Adrenal gland (tissue), 12 donors: ENCODE measurements around the gene TMEM45B. TPM values are rescaled to one million over a fixed set of nuclear protein-coding genes. Genes with fewer than 3 reads are reported as not detected.

ENCODE experiments used
- DNase-seq, 7 donors: peaks; one replicate each; pipeline ENCODE4 v3.0.0-alpha.2; 2019 to 2020
- H3K27ac ChIP-seq, 5 donors: fragments of 200-600 bp; sonication (generic) in 4 of 5; 1 replicate in 3 of 5; 2 replicates in 2 of 5; pipeline versions ENCODE4 v1.5.1 to v1.8.0; 2016 to 2020; ENCODE audit warnings: mild to moderate bottlenecking in 1 of 5
- H3K27me3 ChIP-seq: fragments of 200-600 bp; 2 replicates; pipeline ENCODE4 v1.8.0; 2021
- H3K36me3 ChIP-seq, 2 donors: fragments of 200-600 bp; replicated peaks in 1 of 2; 1 replicate in 1 of 2; 2 replicates in 1 of 2; pipeline versions ENCODE4 v1.5.1 to v1.8.0; 2018 to 2022
- H3K4me1 ChIP-seq, 2 donors: fragments of 200-600 bp; replicated peaks in 1 of 2; 1 replicate in 1 of 2; 2 replicates in 1 of 2; pipeline versions ENCODE4 v1.5.1 to v1.8.0; 2018 to 2021
- H3K4me3 ChIP-seq, 4 donors: fragments of 200-600 bp; sonication (generic) in 3 of 4; one replicate each; pipeline ENCODE4 v1.5.1; 2016 to 2018
- H3K9me3 ChIP-seq, 3 donors: fragments of 200-600 bp; sonication (generic) in 1 of 3; replicated peaks in 1 of 3; 1 replicate in 2 of 3; 2 replicates in 1 of 3; pipeline versions ENCODE4 v1.5.1 to v1.8.0; 2016 to 2021
- CTCF ChIP-seq, 6 experiments: fragments of 450-650 bp in 4 of 6; fragments of 200-600 bp in 2 of 6; sonication (generic) in 1 of 6; IDR thresholded peaks; 1 replicate in 5 of 6; 2 replicates in 1 of 6; pipeline versions ENCODE4 v1.5.1 to v1.8.0; 2016 to 2021; ENCODE audit warnings: antibody characterized with exemption in 6 of 6, mild to moderate bottlenecking in 2 of 6, moderate library complexity in 1 of 6
- POLR2A ChIP-seq, 2 donors: fragments of 450-650 bp; IDR thresholded peaks; one replicate each; pipeline ENCODE4 v1.6.1; 2017; ENCODE audit warnings: antibody characterized with exemption in 2 of 2, mild to moderate bottlenecking in 2 of 2, moderate library complexity in 1 of 2
- WGBS, 4 donors: extraction: QIAGEN DNeasy Blood & Tissue Kit in 2 of 4; methylation state at CpG; one replicate each; pipeline versions ENCODE4 v1.1.5 to v1.1.7; 2013 to 2017; 5-methylcytosine and 5-hydroxymethylcytosine counted together
- intact Hi-C, 2 donors: fragments of 100-400 bp; cut with DNase I; formaldehyde crosslinking; loops; one replicate each; pipeline versions ENCODE4 v1.14.1 to v1.15.0; 2022 to 2023
- polyA plus RNA-seq, 3 donors: library from polyadenylated mRNA; stranded (reverse); fragments of 200-250 nt in 2 of 3; fragments of 350-450 nt in 1 of 3; fragmentation: Illumina TruSeq in 1 of 3; extraction: RNeasy Lipid Tissue Mini Kit (QIAGEN cat#74804) in 1 of 3; gene quantifications; one replicate each; pipeline ENCODE4 v1.2.3, GENCODE V29; 2013 to 2014
- total RNA-seq, 9 donors: library from RNA; depleted of rRNA in 4 of 9; stranded (reverse); fragments of >200 nt in 4 of 9; fragments of 120-200 nt in 1 of 9; fragmentation: NEBNext Ultra II Directional in 1 of 9; extraction: Animal tissue kit (Norgen Biotek cat#: 25700) in 1 of 9; gene quantifications; one replicate each; pipeline versions ENCODE4 v1.1.0 to v1.2.4, GENCODE V29; 2013 to 2023
- donor health status: healthy with polysubstance abuse.
- donor health status: Bipolar disorder and iron deficiency.
- donor health status: DM: yes; HTN: yes; CAD: no.
- donor health status: DM: no; HTN: no; CAD: no.
- donor health status: DM: no; HTN: no; CAD: no.
- donor health status: DM: yes; HTN: yes; CAD: no.

The TMEM45B gene
- total and polyA plus RNA-seq, 12 donors, result 0.06 to 3.2 (median 0.53) TPM; not detected in 4

- H3K4me3 ChIP-seq, result no peak overlapping the region
- peaks cover 5 to 14% of the 10 kb centered on the region in 2 donors for H3K4me1 ChIP-seq
- no peak for DNase-seq
- TF ChIP-seq POLR2A (IDR thresholded peaks at IDR 0.05), result no peak
- no peak for TF ChIP-seq CTCF (IDR thresholded peaks at IDR 0.05)
- H3K27me3 ChIP-seq, result no peaks in the 10 kb centered on the region
- no peaks in the 10 kb centered on the region for H3K36me3 ChIP-seq
- 90 to 97% (median 94%) methylated on average over 10 to 11 of the region's 11 CpGs for WGBS, 4 donors
- H3K9me3 ChIP-seq, result no peaks in the 10 kb centered on the region
- H3K27ac ChIP-seq, result no peak overlapping the region
- intact Hi-C loops, result no loop called here
Observed at GRCh38 chr11:129855086-129855485, 39.4 kb downstream of the TMEM45B start.

GRCh38 chr11:129856036-129856435 is 40.4 kb downstream of the TMEM45B start:
- no peaks in the 10 kb centered on the region for H3K9me3 ChIP-seq
- H3K36me3 ChIP-seq, result peaks cover 0 to 4% of the 10 kb centered on the region in 2 donors
- DNase-seq, result no peak
- H3K27ac ChIP-seq, result no peak overlapping the region
- intact Hi-C loops, result no loop called here
- TF ChIP-seq POLR2A (IDR thresholded peaks at IDR 0.05), result no peak
- 86 to 95% (median 94%) methylated on average over 8 of the region's 8 CpGs for WGBS, 4 donors
- no peaks in the 10 kb centered on the region for H3K27me3 ChIP-seq
- no peak overlapping the region for H3K4me3 ChIP-seq
- peaks cover 5 to 14% of the 10 kb centered on the region in 2 donors for H3K4me1 ChIP-seq

GRCh38 chr11:129861702-129862522 is 46.3 kb downstream of the TMEM45B start:
- Histone ChIP-seq H3K9me3 (no peaks in the 10 kb centered on the region), H3K27ac (peak overlapping the region in 1 of 5 donors; percentile 66), H3K36me3 (peaks cover 0 to 48% of the 10 kb centered on the region in 2 donors), H3K4me1 (peaks cover 5 to 11% of the 10 kb centered on the region in 2 donors), H3K4me3 (no peak overlapping the region), H3K27me3 (no peaks in the 10 kb centered on the region)
- TF ChIP-seq POLR2A (IDR thresholded peaks at IDR 0.05) (peak in 1 of 2 donors; percentile 29), CTCF (IDR thresholded peaks at IDR 0.05) (no peak)
- intact Hi-C loops, result no loop called here
- DNase-seq, result peak; percentile 20 to 88 (median 81)
- WGBS, 4 donors, result 60 to 70% (median 66%) methylated on average over 13 to 16 of the region's 16 CpGs

- intact Hi-C loops, result no loop called here
- Histone ChIP-seq H3K4me3 (no peak overlapping the region), H3K27me3 (no peaks in the 10 kb centered on the region), H3K9me3 (no peaks in the 10 kb centered on the region), H3K36me3 (peaks cover 0 to 69% of the 10 kb centered on the region in 2 donors), H3K4me1 (peaks cover 0 to 3% of the 10 kb centered on the region in 2 donors), H3K27ac (no peak overlapping the region)
- 91 to 100% (median 96%) methylated on average over 5 of the region's 5 CpGs for WGBS, 4 donors
- DNase-seq, result no peak
- TF ChIP-seq POLR2A (IDR thresholded peaks at IDR 0.05) (no peak), CTCF (IDR thresholded peaks at IDR 0.05) (no peak)
Observed at GRCh38 chr11:129864811-129865210, 49.2 kb downstream of the TMEM45B start.
